ENCODE results near the gene SLC6A3. TPM values are rescaled to one million over a fixed set of nuclear protein-coding genes. Genes with fewer than 3 reads are reported as not detected.

Gene SLC6A3
- total and polyA plus RNA-seq, 3 experiments from 2014 or later: not detected

DNA sequence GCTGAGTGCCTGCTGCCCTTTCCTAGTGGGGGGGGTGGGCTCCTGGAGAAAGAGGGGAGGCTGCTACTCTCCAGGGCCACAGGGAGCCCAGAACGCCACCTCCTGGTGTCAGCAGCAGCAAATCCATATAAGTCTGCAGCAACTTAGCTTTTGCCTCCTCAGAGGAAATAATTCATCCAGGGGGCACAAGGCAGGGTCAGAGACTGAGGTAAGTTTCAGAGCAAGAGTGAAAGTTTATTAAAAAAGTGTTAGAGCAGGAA is 96.3 kb downstream of the SLC6A3 start:
- CTCF ChIA-PET: interaction anchor here (1.3 kb wide), 1 partner anchor 32 kb away, joined by 3 read pairs; no protein-coding TSS in a partner anchor
- Mint-ChIP-seq H3K4me3 (peak overlapping the region in 1 of 7 donors; percentile 50), H3K27me3 (peaks cover 2 to 3% of the 10 kb centered on the region in 2 donors), H3K36me3 (peaks cover 0 to 3% (median 3%) of the 10 kb centered on the region in 3 donors), H3K9me3 (no peaks in the 10 kb centered on the region), H3K27ac (no peak overlapping the region), H3K4me1 (peaks cover 11 to 13% (median 12%) of the 10 kb centered on the region in 3 donors)
- no peaks in the 10 kb centered on the region for H3K36me3 ChIP-seq (ENCODE audit: insufficient read depth, low read length)
- H3K27ac ChIP-seq (ENCODE audit: low read depth, low read length): no peak overlapping the region
- no peaks in the 10 kb centered on the region for H3K9me3 ChIP-seq (ENCODE audit: low read length)
- no peak overlapping the region for H3K4me3 ChIP-seq (ENCODE audit: low read length)
- peaks cover 10% of the 10 kb centered on the region for H3K4me1 ChIP-seq (ENCODE audit: insufficient read depth, low read length)
- POLR2A ChIA-PET: interaction anchor here (1.1 kb wide), 1 partner anchor 15 kb away, joined by 4 read pairs; no protein-coding TSS in a partner anchor
- DNase-seq: no peak
- H3K27me3 ChIP-seq (ENCODE audit: insufficient read depth, low read length, poor library complexity, severe bottlenecking): no peaks in the 10 kb centered on the region

GRCh38 chr5:1347571-1347970 is 97.7 kb downstream of the SLC6A3 start:
- Mint-ChIP-seq H3K27me3 (no peaks in the 10 kb centered on the region), H3K4me3 (peak overlapping the region in 5 of 7 donors; percentile 13 to 85 (median 73)), H3K36me3 (peaks cover 0 to 11% (median 6%) of the 10 kb centered on the region in 3 donors), H3K4me1 (peaks cover 20 to 24% (median 23%) of the 10 kb centered on the region in 3 donors), H3K9me3 (no peaks in the 10 kb centered on the region), H3K27ac (peak overlapping the region in 3 of 8 donors; percentile 5 to 92 (median 46))
- ChIA-PET POLR2A (no interaction called here), CTCF (interaction anchor here (1.3 kb wide), 1 partner anchor 33 kb away, joined by 3 read pairs; no protein-coding TSS in a partner anchor)
- Histone ChIP-seq H3K9me3 (ENCODE audit: low read length) (no peaks in the 10 kb centered on the region), H3K27ac (ENCODE audit: low read depth, low read length) (no peak overlapping the region), H3K36me3 (ENCODE audit: insufficient read depth, low read length) (no peaks in the 10 kb centered on the region), H3K4me1 (ENCODE audit: insufficient read depth, low read length) (peaks cover 21% of the 10 kb centered on the region), H3K27me3 (ENCODE audit: insufficient read depth, low read length, poor library complexity, severe bottlenecking) (no peaks in the 10 kb centered on the region), H3K4me3 (ENCODE audit: low read length) (no peak overlapping the region)
- no peak for DNase-seq

GRCh38 chr5:1346627-1347440 is 98.4 kb downstream of the SLC6A3 start:
- H3K27me3 Mint-ChIP-seq: no peaks in the 10 kb centered on the region
- CTCF ChIA-PET: no interaction called here
- H3K9me3 ChIP-seq (ENCODE audit: low read length): no peaks in the 10 kb centered on the region
- H3K4me1 ChIP-seq (ENCODE audit: insufficient read depth, low read length): peaks cover 29% of the 10 kb centered on the region
- no peak for DNase-seq
- H3K36me3 Mint-ChIP-seq: peaks cover 0 to 19% (median 6%) of the 10 kb centered on the region in 3 donors
- H3K9me3 Mint-ChIP-seq: no peaks in the 10 kb centered on the region
- peaks cover 22 to 24% (median 23%) of the 10 kb centered on the region in 3 donors for H3K4me1 Mint-ChIP-seq
- H3K4me3 ChIP-seq (ENCODE audit: low read length): no peak overlapping the region
- peaks cover 1% of the 10 kb centered on the region for H3K36me3 ChIP-seq (ENCODE audit: insufficient read depth, low read length)
- no peak overlapping the region for H3K27ac ChIP-seq (ENCODE audit: low read depth, low read length)
- H3K27me3 ChIP-seq (ENCODE audit: insufficient read depth, low read length, poor library complexity, severe bottlenecking): no peaks in the 10 kb centered on the region
- H3K27ac Mint-ChIP-seq: peak overlapping the region in 4 of 8 donors; percentile 2 to 92 (median 88)
- POLR2A ChIA-PET: interaction anchor here (3.0 kb wide), 1 partner anchor 39 kb away, joined by 17 read pairs; no protein-coding TSS in a partner anchor
- peak overlapping the region; percentile 33 to 86 (median 80) for H3K4me3 Mint-ChIP-seq

DNA sequence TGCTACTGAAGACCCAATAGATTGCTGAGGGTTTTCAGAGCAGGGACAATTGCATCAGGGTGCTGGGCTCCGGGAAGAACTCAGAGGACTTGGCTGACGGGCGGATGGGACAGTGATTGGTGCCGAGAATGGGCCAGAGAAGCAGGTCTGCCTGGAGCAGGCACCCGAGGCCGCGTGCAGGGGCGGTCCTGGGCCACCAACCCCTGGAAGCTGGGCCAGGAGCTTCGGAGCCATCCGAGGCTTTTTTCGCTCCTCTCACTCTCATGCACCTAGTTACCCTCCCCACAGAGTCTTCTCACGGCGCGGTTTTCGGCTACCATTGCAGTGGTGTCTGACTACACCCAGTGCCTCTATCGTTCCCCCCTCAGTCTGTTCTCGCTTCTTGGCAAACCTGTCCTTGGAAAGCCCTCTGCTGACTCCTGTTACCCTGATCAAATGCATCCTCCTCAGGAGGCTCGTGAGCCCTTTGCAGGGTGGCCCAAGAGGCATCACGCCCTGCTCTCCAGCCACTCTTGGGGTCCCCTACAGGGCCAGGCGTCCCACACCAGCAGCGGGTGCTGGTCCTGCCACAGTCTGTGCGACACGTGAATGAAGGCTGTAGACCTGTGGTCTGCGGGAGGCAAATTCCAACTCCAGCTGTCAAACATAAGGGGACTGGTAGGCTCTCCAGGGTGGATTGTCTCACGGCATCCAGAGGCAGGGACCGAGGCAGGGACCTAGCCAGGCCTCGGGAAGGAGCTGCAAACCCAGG is 99.2 kb downstream of the SLC6A3 start:
- peak overlapping the region; percentile 73 to 92 (median 87) for H3K27ac Mint-ChIP-seq
- H3K4me3 ChIP-seq (ENCODE audit: low read length): peak overlapping the region; percentile 58
- POLR2A ChIA-PET: interaction anchor here (3.0 kb wide), 1 partner anchor 40 kb away, joined by 17 read pairs; no protein-coding TSS in a partner anchor

GRCh38 chr5:1344975-1345838 is 100.0 kb downstream of the SLC6A3 start, which contains the start of gene CLPTM1L:
Gene CLPTM1L (minus strand): TSS chr5:1345099. CDS start chr5:1344841, 258 bp downstream.
- Histone ChIP-seq H3K9me3 (ENCODE audit: low read length) (no peaks in the 10 kb centered on the region), H3K27me3 (ENCODE audit: insufficient read depth, low read length, poor library complexity, severe bottlenecking) (no peaks in the 10 kb centered on the region), H3K4me3 (ENCODE audit: low read length) (peak within 1 kb of the TSS; percentile 58), H3K27ac (ENCODE audit: low read depth, low read length) (peak within 1 kb of the TSS; percentile 71), H3K36me3 (ENCODE audit: insufficient read depth, low read length) (peaks cover 15% of the 10 kb centered on the region), H3K4me1 (ENCODE audit: insufficient read depth, low read length) (peaks cover 32% of the 10 kb centered on the region)
- Mint-ChIP-seq H3K4me3 (peak within 1 kb of the TSS; percentile 85 to 95 (median 92)), H3K27ac (peak within 1 kb of the TSS; percentile 81 to 95 (median 92)), H3K4me1 (peaks cover 27 to 35% (median 34%) of the 10 kb centered on the region in 3 donors), H3K36me3 (peaks cover under 1 to 35% (median 15%) of the 10 kb centered on the region in 3 donors), H3K27me3 (no peaks in the 10 kb centered on the region), H3K9me3 (no peaks in the 10 kb centered on the region)
- CTCF ChIA-PET: interaction anchor here (1.6 kb wide), 1 partner anchor 29 kb away, joined by 3 read pairs; no protein-coding TSS in a partner anchor
- DNase-seq: peak; percentile 85 to 91 (median 89)
- POLR2A ChIA-PET: interaction anchor here (1.0 to 3.0 kb wide), 4 partner anchors 30 to 448 kb away, joined by 3 to 17 read pairs (median 4); partner anchors contain the start of gene TERT

More for the DNA sequence above, 99.2 kb downstream of the SLC6A3 start:
- H3K4me3 Mint-ChIP-seq: peak overlapping the region; percentile 77 to 90 (median 81)
- H3K27me3 Mint-ChIP-seq: no peaks in the 10 kb centered on the region
- DNase-seq: peak in 1 of 5 donors; percentile 47
- H3K27ac ChIP-seq (ENCODE audit: low read depth, low read length): peak overlapping the region; percentile 71
- H3K36me3 Mint-ChIP-seq: peaks cover 0 to 26% (median 12%) of the 10 kb centered on the region in 3 donors
- CTCF ChIA-PET: no interaction called here
- H3K9me3 Mint-ChIP-seq: no peaks in the 10 kb centered on the region
- H3K4me1 ChIP-seq (ENCODE audit: insufficient read depth, low read length): peaks cover 32% of the 10 kb centered on the region
- no peaks in the 10 kb centered on the region for H3K9me3 ChIP-seq (ENCODE audit: low read length)
- no peaks in the 10 kb centered on the region for H3K27me3 ChIP-seq (ENCODE audit: insufficient read depth, low read length, poor library complexity, severe bottlenecking)
- peaks cover 25 to 30% (median 29%) of the 10 kb centered on the region in 3 donors for H3K4me1 Mint-ChIP-seq
- peaks cover 9% of the 10 kb centered on the region for H3K36me3 ChIP-seq (ENCODE audit: insufficient read depth, low read length)

DNA sequence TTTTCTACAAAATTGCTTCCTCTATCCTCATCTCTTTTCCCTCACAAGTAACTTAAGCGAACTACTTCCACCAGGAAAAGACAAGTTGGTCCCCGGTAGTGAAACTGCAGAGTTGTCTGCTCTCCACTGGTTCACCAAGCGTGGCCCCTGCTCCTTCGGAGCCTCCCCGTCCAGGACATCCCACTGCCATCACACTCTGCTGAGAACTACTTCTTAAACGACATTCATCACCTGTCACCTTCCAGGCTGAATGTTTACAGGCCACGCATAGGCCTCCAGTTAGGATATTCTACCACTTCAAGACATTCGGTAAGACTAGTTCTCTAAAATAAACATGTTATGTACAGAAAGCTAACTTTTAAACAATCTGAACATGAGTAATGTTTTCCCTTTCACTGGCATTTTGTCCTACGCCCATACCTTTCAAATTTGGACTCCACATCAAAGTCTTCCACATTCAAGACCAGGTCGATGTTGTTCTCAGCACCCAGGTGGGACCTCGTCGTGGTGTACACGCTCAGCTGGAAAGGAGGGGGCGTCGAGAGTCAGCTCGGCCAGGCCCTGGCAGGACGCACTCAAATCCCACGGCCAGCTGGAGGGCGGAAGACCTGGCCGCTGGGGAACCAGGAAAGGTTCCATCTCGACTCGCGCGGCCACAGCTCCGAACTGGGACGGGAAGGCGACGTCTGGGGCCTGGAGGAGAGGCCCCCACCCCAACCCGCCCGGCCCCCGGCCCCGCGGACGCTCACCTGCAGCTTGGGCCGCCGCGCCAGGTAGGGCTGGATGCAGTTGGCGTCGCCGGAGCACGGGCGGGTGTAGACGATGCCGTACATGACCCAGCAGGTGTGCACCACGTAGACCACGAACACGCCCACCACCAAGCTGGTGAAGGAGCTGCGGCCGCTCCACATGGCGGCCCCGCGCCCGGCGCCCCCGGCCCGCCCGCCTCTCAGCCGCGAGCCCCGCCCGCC is 101.0 kb downstream of the SLC6A3 start:
- Mint-ChIP-seq H3K27ac (peak overlapping the region; percentile 81 to 95 (median 92)), H3K27me3 (no peaks in the 10 kb centered on the region), H3K9me3 (no peaks in the 10 kb centered on the region), H3K4me1 (peaks cover 29 to 38% (median 37%) of the 10 kb centered on the region in 3 donors), H3K4me3 (peak overlapping the region; percentile 85 to 95 (median 92)), H3K36me3 (peaks cover 4 to 38% (median 18%) of the 10 kb centered on the region in 3 donors)
- CTCF ChIA-PET: interaction anchor here (1.3 to 1.6 kb wide), 2 partner anchors 22 to 30 kb away, joined by 3 read pairs; no protein-coding TSS in a partner anchor
- H3K27ac ChIP-seq (ENCODE audit: low read depth, low read length): peak overlapping the region; percentile 34
- no peaks in the 10 kb centered on the region for H3K27me3 ChIP-seq (ENCODE audit: insufficient read depth, low read length, poor library complexity, severe bottlenecking)
- peak in 2 of 5 donors; percentile 19 to 47 for DNase-seq
- H3K9me3 ChIP-seq (ENCODE audit: low read length): no peaks in the 10 kb centered on the region
- peak overlapping the region; percentile 58 for H3K4me3 ChIP-seq (ENCODE audit: low read length)
- peaks cover 32% of the 10 kb centered on the region for H3K4me1 ChIP-seq (ENCODE audit: insufficient read depth, low read length)
- POLR2A ChIA-PET: interaction anchor here (0.7 to 3.0 kb wide), 5 partner anchors 29 to 449 kb away, joined by 3 to 17 read pairs (median 4); partner anchors contain the start of gene TERT
- peaks cover 19% of the 10 kb centered on the region for H3K36me3 ChIP-seq (ENCODE audit: insufficient read depth, low read length)

All from CD8-positive, alpha-beta memory T cell (primary cell).